ENCODE measurements around the gene CAVIN1. TPM values are rescaled to one million over a fixed set of nuclear protein-coding genes. Genes with fewer than 3 reads are reported as not detected.
"Not testable (repeated sequence)": the region's sequence is repeated elsewhere in the genome, so short reads cannot be mapped to it uniquely, and the experiment has no call there.

Gene CAVIN1
- polyA plus RNA-seq, 2 donors: 40.0 to 60.4 TPM

DNA sequence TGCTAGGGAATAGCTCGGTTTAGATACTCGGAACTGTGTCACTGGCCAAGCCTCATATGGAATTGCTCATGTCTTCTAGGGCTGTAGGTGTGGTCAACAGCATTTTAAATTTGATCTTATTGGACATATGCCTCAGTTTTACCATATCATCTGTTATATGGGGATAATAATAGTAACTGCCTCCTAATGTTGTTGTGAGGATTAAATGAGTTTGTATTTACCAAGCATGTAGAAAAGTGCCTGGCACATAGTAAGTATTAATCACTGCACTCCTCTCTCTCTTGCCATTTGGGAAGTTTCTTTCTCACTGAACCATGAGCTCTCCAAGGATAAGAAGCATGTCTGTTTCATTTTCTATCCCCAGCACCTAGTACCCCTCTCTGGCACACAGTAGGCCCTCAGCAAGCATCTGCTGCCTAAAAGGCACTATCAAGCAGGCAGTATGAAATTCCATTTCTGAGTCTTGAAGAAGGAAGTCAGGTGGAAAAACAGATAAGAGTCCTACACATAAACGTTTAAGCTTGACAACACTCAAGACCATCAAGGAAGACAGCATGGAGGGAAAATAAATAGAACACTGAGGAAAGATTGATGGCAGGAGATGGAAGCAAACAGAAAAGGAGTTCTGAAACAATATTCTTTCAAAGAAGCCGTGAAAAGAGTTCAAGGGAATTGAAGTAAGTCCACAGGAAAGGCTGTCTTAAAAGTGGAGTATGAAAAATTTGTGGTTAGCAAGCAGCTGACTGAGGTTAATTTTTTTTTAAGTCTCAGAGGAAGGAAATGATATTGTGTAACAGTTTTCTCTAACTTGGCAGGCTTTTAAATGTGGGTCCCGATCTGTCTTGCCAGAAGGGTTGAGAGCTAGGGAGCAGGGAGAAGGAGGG lies 33.4 kb upstream of the CAVIN1 start:
- H3K4me1 ChIP-seq (ENCODE audit: control insufficient read depth in 2 of 2, insufficient read depth in 2 of 2, low read length in 1 of 2): peaks cover 0 to 2% of the 10 kb centered on the region in 2 donors
- WGBS, 2 donors: 42 to 44% methylated on average over 5 of the region's 5 CpGs
- no peak overlapping the region for H3K4me3 ChIP-seq (ENCODE audit: low read depth in 1 of 2, low read length in 2 of 2)

GRCh38 chr17:42454987-42455386 lies 31.9 kb upstream of the CAVIN1 start:
- H3K4me3 ChIP-seq (ENCODE audit: low read depth in 1 of 2, low read length in 2 of 2); H3K36me3 ChIP-seq (ENCODE audit: control insufficient read depth in 2 of 2, insufficient read depth in 2 of 2, low read length in 1 of 2); H3K4me1 ChIP-seq (ENCODE audit: control insufficient read depth in 2 of 2, insufficient read depth in 2 of 2, low read length in 1 of 2); H3K9me3 ChIP-seq (ENCODE audit: control insufficient read depth in 2 of 2, insufficient read depth in 1 of 2, low read depth in 1 of 2, low read length in 1 of 2); H3K27ac ChIP-seq (ENCODE audit: low read depth in 2 of 2, low read length in 1 of 2); H3K27me3 ChIP-seq (ENCODE audit: control insufficient read depth in 1 of 2, insufficient read depth in 2 of 2, low read length in 2 of 2): not testable (repeated sequence)
- 87 to 93% methylated on average over 6 of the region's 6 CpGs for WGBS, 2 donors

More for the DNA sequence above, 33.4 kb upstream of the CAVIN1 start:
- H3K9me3 ChIP-seq (ENCODE audit: control insufficient read depth in 2 of 2, insufficient read depth in 1 of 2, low read depth in 1 of 2, low read length in 1 of 2): no peaks in the 10 kb centered on the region
- no peaks in the 10 kb centered on the region for H3K36me3 ChIP-seq (ENCODE audit: control insufficient read depth in 2 of 2, insufficient read depth in 2 of 2, low read length in 1 of 2)
- no peaks in the 10 kb centered on the region for H3K27me3 ChIP-seq (ENCODE audit: control insufficient read depth in 1 of 2, insufficient read depth in 2 of 2, low read length in 2 of 2)
- H3K27ac ChIP-seq (ENCODE audit: low read depth in 2 of 2, low read length in 1 of 2): peak overlapping the region; percentile 41 to 55

DNA sequence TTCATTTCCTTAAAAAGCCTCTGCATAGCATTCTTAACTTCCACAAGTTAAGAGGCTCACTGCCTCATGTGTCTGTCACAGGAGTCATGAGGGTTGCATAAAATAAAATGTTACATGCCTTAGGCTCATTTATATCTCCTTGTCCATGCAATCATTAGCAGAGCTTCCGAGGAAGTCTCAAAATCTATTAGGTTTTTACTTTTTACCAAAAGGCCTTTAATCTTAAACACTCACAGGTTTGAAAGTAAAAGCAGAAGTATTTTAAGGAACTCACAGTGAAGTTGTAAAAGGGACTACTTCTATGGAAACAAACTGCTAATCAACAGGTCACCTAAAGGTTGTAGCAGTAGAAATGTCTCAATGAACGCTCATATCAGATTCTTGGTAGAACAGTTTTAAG lies 30.4 kb upstream of the CAVIN1 start:
- Histone ChIP-seq H3K36me3 (ENCODE audit: control insufficient read depth in 2 of 2, insufficient read depth in 2 of 2, low read length in 1 of 2) (no peaks in the 10 kb centered on the region), H3K27ac (ENCODE audit: low read depth in 2 of 2, low read length in 1 of 2) (no peak overlapping the region), H3K9me3 (ENCODE audit: control insufficient read depth in 2 of 2, insufficient read depth in 1 of 2, low read depth in 1 of 2, low read length in 1 of 2) (no peaks in the 10 kb centered on the region), H3K4me3 (ENCODE audit: low read depth in 1 of 2, low read length in 2 of 2) (no peak overlapping the region), H3K27me3 (ENCODE audit: control insufficient read depth in 1 of 2, insufficient read depth in 2 of 2, low read length in 2 of 2) (no peaks in the 10 kb centered on the region), H3K4me1 (ENCODE audit: control insufficient read depth in 2 of 2, insufficient read depth in 2 of 2, low read length in 1 of 2) (no peaks in the 10 kb centered on the region)
- 78 to 84% methylated on average over 2 of the region's 2 CpGs for WGBS, 2 donors

DNA sequence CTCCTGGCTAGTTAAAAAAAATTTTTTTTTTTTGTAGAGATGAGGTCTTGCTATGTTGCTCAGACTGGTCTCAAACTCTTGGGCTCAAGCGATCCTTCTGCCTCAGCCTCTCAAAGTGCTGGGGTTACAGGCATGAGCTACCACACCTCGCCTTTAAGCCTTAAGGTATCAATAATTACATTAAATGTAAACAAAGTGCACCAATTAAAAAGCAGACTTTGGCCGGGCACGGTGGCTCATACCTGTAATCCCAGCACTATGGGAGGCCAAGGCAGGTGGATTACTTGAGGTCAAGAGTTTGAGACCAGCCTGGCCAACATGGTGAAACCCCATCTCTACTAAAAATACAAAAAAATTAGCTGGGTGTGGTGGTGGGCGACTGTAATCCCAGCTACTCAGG lies 28.2 kb upstream of the CAVIN1 start:
- not testable (repeated sequence) for H3K4me3 ChIP-seq (ENCODE audit: low read depth in 1 of 2, low read length in 2 of 2); H3K27me3 ChIP-seq (ENCODE audit: control insufficient read depth in 1 of 2, insufficient read depth in 2 of 2, low read length in 2 of 2); H3K36me3 ChIP-seq (ENCODE audit: control insufficient read depth in 2 of 2, insufficient read depth in 2 of 2, low read length in 1 of 2); H3K27ac ChIP-seq (ENCODE audit: low read depth in 2 of 2, low read length in 1 of 2); H3K9me3 ChIP-seq (ENCODE audit: control insufficient read depth in 2 of 2, insufficient read depth in 1 of 2, low read depth in 1 of 2, low read length in 1 of 2); H3K4me1 ChIP-seq (ENCODE audit: control insufficient read depth in 2 of 2, insufficient read depth in 2 of 2, low read length in 1 of 2)
- 77 to 82% methylated on average over 5 of the region's 5 CpGs for WGBS, 2 donors

GRCh38 chr17:42449838-42450237 lies 26.8 kb upstream of the CAVIN1 start:
- not testable (repeated sequence) for H3K27me3 ChIP-seq (ENCODE audit: control insufficient read depth in 1 of 2, insufficient read depth in 2 of 2, low read length in 2 of 2); H3K36me3 ChIP-seq (ENCODE audit: control insufficient read depth in 2 of 2, insufficient read depth in 2 of 2, low read length in 1 of 2); H3K4me3 ChIP-seq (ENCODE audit: low read depth in 1 of 2, low read length in 2 of 2); H3K9me3 ChIP-seq (ENCODE audit: control insufficient read depth in 2 of 2, insufficient read depth in 1 of 2, low read depth in 1 of 2, low read length in 1 of 2); H3K27ac ChIP-seq (ENCODE audit: low read depth in 2 of 2, low read length in 1 of 2); H3K4me1 ChIP-seq (ENCODE audit: control insufficient read depth in 2 of 2, insufficient read depth in 2 of 2, low read length in 1 of 2)
- no CpG with 5 or more reads among the region's 2 CpGs for WGBS, 2 donors

GRCh38 chr17:42449176-42449575 lies 26.1 kb upstream of the CAVIN1 start:
- H3K27ac ChIP-seq (ENCODE audit: low read depth in 2 of 2, low read length in 1 of 2); H3K4me1 ChIP-seq (ENCODE audit: control insufficient read depth in 2 of 2, insufficient read depth in 2 of 2, low read length in 1 of 2); H3K27me3 ChIP-seq (ENCODE audit: control insufficient read depth in 1 of 2, insufficient read depth in 2 of 2, low read length in 2 of 2); H3K4me3 ChIP-seq (ENCODE audit: low read depth in 1 of 2, low read length in 2 of 2); H3K36me3 ChIP-seq (ENCODE audit: control insufficient read depth in 2 of 2, insufficient read depth in 2 of 2, low read length in 1 of 2); H3K9me3 ChIP-seq (ENCODE audit: control insufficient read depth in 2 of 2, insufficient read depth in 1 of 2, low read depth in 1 of 2, low read length in 1 of 2): not testable (repeated sequence)
- WGBS, 2 donors: 95 to 97% methylated on average over 19 to 24 of the region's 27 CpGs

DNA sequence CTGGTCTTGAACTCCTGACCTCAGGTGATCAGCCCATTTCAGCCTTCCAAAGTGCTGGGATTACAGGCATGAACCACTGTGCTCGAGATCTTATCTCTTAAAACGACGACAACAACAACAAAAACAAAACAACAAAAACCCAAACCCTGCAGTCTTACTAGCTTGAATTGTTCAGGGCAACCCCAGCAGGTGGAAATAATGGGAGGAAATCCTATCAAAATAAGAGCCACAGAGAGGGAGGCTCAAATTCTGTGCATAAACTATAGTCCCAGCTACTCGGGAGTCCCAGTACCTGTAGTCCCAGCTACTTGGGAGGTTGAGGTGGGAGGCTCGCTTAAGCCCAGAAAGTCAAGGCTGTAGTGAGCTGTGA lies 19.1 kb upstream of the CAVIN1 start:
- no peaks in the 10 kb centered on the region for H3K9me3 ChIP-seq (ENCODE audit: control insufficient read depth in 2 of 2, insufficient read depth in 1 of 2, low read depth in 1 of 2, low read length in 1 of 2)
- H3K4me1 ChIP-seq (ENCODE audit: control insufficient read depth in 2 of 2, insufficient read depth in 2 of 2, low read length in 1 of 2): no peaks in the 10 kb centered on the region
- 47 to 58% methylated on average over 5 of the region's 5 CpGs for WGBS, 2 donors
- no peaks in the 10 kb centered on the region for H3K27me3 ChIP-seq (ENCODE audit: control insufficient read depth in 1 of 2, insufficient read depth in 2 of 2, low read length in 2 of 2)
- no peaks in the 10 kb centered on the region for H3K36me3 ChIP-seq (ENCODE audit: control insufficient read depth in 2 of 2, insufficient read depth in 2 of 2, low read length in 1 of 2)
- H3K27ac ChIP-seq (ENCODE audit: low read depth in 2 of 2, low read length in 1 of 2): no peak overlapping the region
- no peak overlapping the region for H3K4me3 ChIP-seq (ENCODE audit: low read depth in 1 of 2, low read length in 2 of 2)

- H3K27ac ChIP-seq (ENCODE audit: low read depth in 2 of 2, low read length in 1 of 2): no peak overlapping the region
- WGBS, 2 donors: 57 to 63% methylated on average over 7 of the region's 7 CpGs
Observed at GRCh38 chr17:42441371-42442195, 18.5 kb upstream of the CAVIN1 start.

GRCh38 chr17:42438600-42439567 lies 15.8 kb upstream of the CAVIN1 start:
- 82 to 91% methylated on average over 9 of the region's 9 CpGs for WGBS, 2 donors
- H3K27ac ChIP-seq (ENCODE audit: low read depth in 2 of 2, low read length in 1 of 2): no peak overlapping the region
- H3K4me3 ChIP-seq (ENCODE audit: low read depth in 1 of 2, low read length in 2 of 2): no peak overlapping the region
- H3K9me3 ChIP-seq (ENCODE audit: control insufficient read depth in 2 of 2, insufficient read depth in 1 of 2, low read depth in 1 of 2, low read length in 1 of 2): no peaks in the 10 kb centered on the region
- no peaks in the 10 kb centered on the region for H3K4me1 ChIP-seq (ENCODE audit: control insufficient read depth in 2 of 2, insufficient read depth in 2 of 2, low read length in 1 of 2)
- no peaks in the 10 kb centered on the region for H3K27me3 ChIP-seq (ENCODE audit: control insufficient read depth in 1 of 2, insufficient read depth in 2 of 2, low read length in 2 of 2)
- no peaks in the 10 kb centered on the region for H3K36me3 ChIP-seq (ENCODE audit: control insufficient read depth in 2 of 2, insufficient read depth in 2 of 2, low read length in 1 of 2)

More at GRCh38 chr17:42441371-42442195, 18.5 kb upstream of the CAVIN1 start:
- Histone ChIP-seq H3K9me3 (ENCODE audit: control insufficient read depth in 2 of 2, insufficient read depth in 1 of 2, low read depth in 1 of 2, low read length in 1 of 2) (no peaks in the 10 kb centered on the region), H3K36me3 (ENCODE audit: control insufficient read depth in 2 of 2, insufficient read depth in 2 of 2, low read length in 1 of 2) (no peaks in the 10 kb centered on the region), H3K27me3 (ENCODE audit: control insufficient read depth in 1 of 2, insufficient read depth in 2 of 2, low read length in 2 of 2) (no peaks in the 10 kb centered on the region), H3K4me1 (ENCODE audit: control insufficient read depth in 2 of 2, insufficient read depth in 2 of 2, low read length in 1 of 2) (no peaks in the 10 kb centered on the region), H3K4me3 (ENCODE audit: low read depth in 1 of 2, low read length in 2 of 2) (no peak overlapping the region)
